Measurements from ENCODE around the gene SLC25A13.
"Not testable (repeated sequence)": the region's sequence is repeated elsewhere in the genome, so short reads cannot be mapped to it uniquely, and the experiment has no call there.

The SLC25A13 gene

GRCh38 chr7:96293911-96294310, 28.0 kb downstream of the SLC25A13 start:
- DNase-seq = not testable (repeated sequence)

GRCh38 chr7:96287559-96287958, 34.3 kb downstream of the SLC25A13 start:
- no peak for DNase-seq

GRCh38 chr7:96287132-96287531, 34.8 kb downstream of the SLC25A13 start:
- DNase-seq = no peak

GRCh38 chr7:96285579-96285978, 36.3 kb downstream of the SLC25A13 start:
- no peak for DNase-seq

GRCh38 chr7:96284835-96285234, 37.1 kb downstream of the SLC25A13 start:
- no peak for DNase-seq

GRCh38 chr7:96284240-96284639, 37.7 kb downstream of the SLC25A13 start:
- DNase-seq = no peak

- no peak for DNase-seq
Observed at GRCh38 chr7:96282835-96283234, 39.1 kb downstream of the SLC25A13 start.

GRCh38 chr7:96277921-96278320, 44.0 kb downstream of the SLC25A13 start:
- DNase-seq = no peak

- DNase-seq = no peak
Observed at GRCh38 chr7:96276019-96276418, 45.9 kb downstream of the SLC25A13 start.

GRCh38 chr7:96273716-96274115, 48.2 kb downstream of the SLC25A13 start:
- no peak for DNase-seq

- no peak for DNase-seq
Observed at GRCh38 chr7:96269246-96269994, 52.5 kb downstream of the SLC25A13 start.

GRCh38 chr7:96266580-96266979, 55.3 kb downstream of the SLC25A13 start:
- DNase-seq = no peak

- DNase-seq = no peak
Observed at GRCh38 chr7:96266015-96266414, 55.9 kb downstream of the SLC25A13 start.

- DNase-seq = no peak
Observed at GRCh38 chr7:96253964-96254363, 67.9 kb downstream of the SLC25A13 start.

- no peak for DNase-seq
Observed at GRCh38 chr7:96253441-96253840, 68.5 kb downstream of the SLC25A13 start.

GRCh38 chr7:96250776-96251361, 71.0 kb downstream of the SLC25A13 start:
- DNase-seq = no peak

- no peak for DNase-seq
Observed at GRCh38 chr7:96248405-96248804, 73.5 kb downstream of the SLC25A13 start.

- DNase-seq = no peak
Observed at GRCh38 chr7:96246919-96247318, 75.0 kb downstream of the SLC25A13 start.

GRCh38 chr7:96244992-96245292, 77.0 kb downstream of the SLC25A13 start:
- no peak for DNase-seq

GRCh38 chr7:96244244-96244991, 77.5 kb downstream of the SLC25A13 start:
- no peak for DNase-seq

- no peak for DNase-seq
Observed at GRCh38 chr7:96243241-96243640, 78.7 kb downstream of the SLC25A13 start.

- no peak for DNase-seq
Observed at GRCh38 chr7:96241855-96242254, 80.0 kb downstream of the SLC25A13 start.

GRCh38 chr7:96238976-96239766, 82.7 kb downstream of the SLC25A13 start:
- no peak for DNase-seq

Measured in activated CD4-positive, alpha-beta T cell treated with anti-CD3 and anti-CD28 coated beads, Interleukin-2, amount 50 U/mL, for 48 hours (primary cell).